Endothelial cell of umbilical vein (primary cell): ENCODE measurements around the gene RIMS4. TPM values are rescaled to one million over a fixed set of nuclear protein-coding genes. Genes with fewer than 3 reads are reported as not detected.
A peak's percentile ranks its signal among the peaks of the same experiment; 100 is the strongest.

Experiments used
- BruUV-seq: library from RNA; stranded (reverse); fragments of 400-500 nt; replicated peaks from 2 replicates; lab custom pipeline; 2021; lab: Mats Ljungman, UMichigan
- CTCF ChIA-PET: fragments of 300-600, 350-600 bp; sonication (Branson Sonifier 250); formaldehyde crosslinking; loops from one replicate; lab custom pipeline; 2021; ENCODE audit warnings: antibody characterized with exemption, inconsistent platforms; lab: Charles Lee
- POLR2A ChIA-PET: fragments of 300-600, 350-600 bp; sonication (Branson Sonifier 250); formaldehyde crosslinking; loops from one replicate; lab custom pipeline; 2021; ENCODE audit warnings: antibody characterized with exemption, inconsistent platforms; lab: Charles Lee
- DNase-seq: peaks from one replicate; pipeline ENCODE4 v3.0.0-alpha.2; 2011; ENCODE audit warnings: low read depth, low spot score
- FAIRE-seq: peaks from 2 replicates; lab custom pipeline; 2011; peaks lifted over from hg19 to GRCh38; lab: Jason Lieb, UNC
- H2AFZ ChIP-seq: 2 replicates; pipeline ENCODE4 v1.6.0; 2012; ENCODE audit warnings: low read depth, low read length, control low read depth, inconsistent platforms
- H3K27ac ChIP-seq: 2 replicates; pipeline ENCODE4 v1.5.1; 2011; ENCODE audit warnings: low read depth, mild to moderate bottlenecking, control low read depth, low read length, moderate library complexity; ENCODE audit not compliant: insufficient read depth
- H3K27me3 ChIP-seq, 2 experiments: 2 replicates each; pipeline versions ENCODE4 v1.6.0 to v1.6.1; 2011; ENCODE audit warnings: low read length in 2 of 2, mixed read lengths in 1 of 2; ENCODE audit not compliant: control insufficient read depth in 2 of 2, insufficient read depth in 2 of 2
- H3K36me3 ChIP-seq, 2 experiments: 2 replicates in 1 of 2; 3 replicates in 1 of 2; pipeline ENCODE4 v1.5.1; 2011; ENCODE audit warnings: low read length in 2 of 2, mild to moderate bottlenecking in 1 of 2, moderate library complexity in 1 of 2; ENCODE audit not compliant: control insufficient read depth in 2 of 2, insufficient read depth in 2 of 2; ENCODE audit errors: extremely low read depth in 1 of 2
- H3K4me1 ChIP-seq: 3 replicates; pipeline ENCODE4 v1.5.1; 2011; ENCODE audit warnings: mild to moderate bottlenecking, low read length; ENCODE audit not compliant: control insufficient read depth, insufficient read depth; ENCODE audit errors: extremely low read depth
- H3K4me2 ChIP-seq: 2 replicates; pipeline ENCODE4 v1.6.1; 2011; ENCODE audit warnings: low read length, control low read depth, mixed read lengths; ENCODE audit not compliant: insufficient read depth
- H3K4me3 ChIP-seq, 3 experiments: fragments of 200-600 bp in 1 of 3; sonication (generic), shearing (Covaris generic) in 1 of 3; replicated peaks in 1 of 3; 2 replicates each; pipeline ENCODE4 v1.5.1; 2011 to 2016; ENCODE audit warnings: control low read depth in 3 of 3, low read length in 3 of 3, mild to moderate bottlenecking in 2 of 3, inconsistent platforms in 1 of 3, low read depth in 1 of 3, moderate library complexity in 1 of 3; ENCODE audit not compliant: insufficient read depth in 1 of 3
- H3K79me2 ChIP-seq: 2 replicates; pipeline ENCODE4 v1.6.0; 2012; ENCODE audit warnings: low read length, inconsistent platforms; ENCODE audit not compliant: control insufficient read depth, insufficient read depth
- H3K9ac ChIP-seq: replicated peaks from 2 replicates; pipeline ENCODE3; 2011; ENCODE audit warnings: low read length, control low read depth; ENCODE audit not compliant: insufficient read depth; ENCODE audit errors: extremely low read depth
- H3K9me1 ChIP-seq: replicated peaks from 3 replicates; pipeline ENCODE4 v1.6.0; 2011; ENCODE audit warnings: mild to moderate bottlenecking, low read length; ENCODE audit not compliant: control insufficient read depth, insufficient read depth; ENCODE audit errors: extremely low read depth
- H3K9me3 ChIP-seq: replicated peaks from 2 replicates; pipeline ENCODE4 v1.5.1; 2012; ENCODE audit warnings: low read length, inconsistent platforms; ENCODE audit not compliant: control insufficient read depth, insufficient read depth
- H4K20me1 ChIP-seq: replicated peaks from 2 replicates; pipeline ENCODE3; 2011; ENCODE audit warnings: mild to moderate bottlenecking, low read length; ENCODE audit not compliant: control insufficient read depth, insufficient read depth; ENCODE audit errors: extremely low read depth
- EZH2 ChIP-seq: IDR thresholded peaks from 2 replicates; pipeline ENCODE4 v1.6.1; 2012; ENCODE audit warnings: borderline replicate concordance, low read depth, mild to moderate bottlenecking, moderate library complexity, low read length, inconsistent platforms; ENCODE audit not compliant: severe bottlenecking
- FOS ChIP-seq: IDR thresholded peaks from 2 replicates; pipeline ENCODE4 v1.6.1; 2011; ENCODE audit warnings: mild to moderate bottlenecking, low read length, moderate library complexity, borderline replicate concordance; ENCODE audit not compliant: insufficient read depth
- GATA2 ChIP-seq: IDR thresholded peaks from 2 replicates; pipeline ENCODE4 v1.7.0; 2011; ENCODE audit warnings: low read depth, mild to moderate bottlenecking, moderate library complexity, mixed read lengths, low read length; ENCODE audit not compliant: insufficient read length, insufficient read depth
- JUN ChIP-seq: IDR thresholded peaks from 2 replicates; pipeline ENCODE4 v1.6.1; 2011; ENCODE audit warnings: borderline replicate concordance, low read depth; ENCODE audit not compliant: insufficient read length, insufficient read depth
- MYC ChIP-seq: IDR thresholded peaks from one replicate; pipeline ENCODE4 v1.6.1; 2011; ENCODE audit warnings: mild to moderate bottlenecking, low read depth, low read length
- POLR2A ChIP-seq: IDR thresholded peaks from 2 replicates; pipeline ENCODE4 v1.6.1; 2012; ENCODE audit warnings: low read depth, mild to moderate bottlenecking, control low read depth, low read length
- POLR2AphosphoS5 ChIP-seq: IDR thresholded peaks from 2 replicates; pipeline ENCODE4 v1.6.1; 2012; ENCODE audit warnings: low read depth, mild to moderate bottlenecking, control low read depth, low read length, moderate library complexity; ENCODE audit not compliant: insufficient read depth
- dilution Hi-C: fragments of 300-500 bp; cut with MboI; formaldehyde crosslinking; loops from one replicate; pipeline ENCODE4 v1.15.0; 2019; ENCODE audit warnings: low sequenced_read_pairs; ENCODE audit not compliant: extremely low pct_ligation_motif_present
- intact Hi-C: fragments of 100-400 bp; cut with micrococcal nuclease; formaldehyde crosslinking; loops from one replicate; pipeline ENCODE4 v1.10.0; 2022
- polyA plus RNA-seq, 4 experiments: library from polyadenylated mRNA; depleted of rRNA in 3 of 4; stranded (reverse) in 3 of 4; unstranded in 1 of 4; fragments of >200 nt; gene quantifications; 2 replicates each; pipeline versions ENCODE4 v1.2.1 to v1.2.3, GENCODE V29; 2011 to 2012; ENCODE audit warnings: missing spikeins in 1 of 4
- total RNA-seq: library from RNA; stranded (reverse); gene quantifications from 2 replicates; pipeline ENCODE4 v1.2.3, GENCODE V29; 2021
- TF ChIP-seq, protein P1 (sequence below), 2 donors: IDR thresholded peaks; 1 replicate in 1 of 2; 2 replicates in 1 of 2; pipeline ENCODE4 v1.5.1; 2011; ENCODE audit warnings: low read length in 2 of 2, mild to moderate bottlenecking in 2 of 2, moderate library complexity in 2 of 2, control low read depth in 1 of 2, inconsistent platforms in 1 of 2, low read depth in 1 of 2; ENCODE audit not compliant: insufficient read depth in 1 of 2; ENCODE audit errors: extremely low read depth in 1 of 2
- TF ChIP-seq, protein P2 (sequence below): IDR thresholded peaks from 2 replicates; pipeline ENCODE4 v1.6.1; 2011; ENCODE audit not compliant: insufficient read depth, insufficient read length

RIMS4 gene
- total and polyA plus RNA-seq, 2 donors (not counting 3 experiments of a cell fraction or from before 2014, with no cell fraction given) = not detected

DNA sequence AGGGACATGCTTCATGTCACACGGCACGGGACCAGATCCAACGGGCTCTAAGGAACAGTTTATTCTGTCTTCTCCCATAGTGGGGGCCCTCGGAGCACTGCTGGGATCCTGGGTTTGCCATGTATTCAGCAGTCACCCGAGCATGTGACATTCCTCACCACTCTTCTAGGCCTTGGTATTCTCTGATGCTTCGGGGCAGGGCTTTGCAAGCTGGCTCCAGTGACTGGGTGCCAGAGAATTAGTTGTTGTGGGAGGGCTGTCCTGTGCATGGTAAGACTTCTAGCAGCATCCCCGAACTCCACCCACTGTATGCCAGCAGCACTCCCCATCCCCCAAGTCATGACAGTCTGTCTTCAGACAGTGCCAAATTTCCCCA lies 89.7 kb downstream of the RIMS4 start:
- no peaks in the 10 kb centered on the region for H3K79me2 ChIP-seq
- H3K4me1 ChIP-seq = peaks cover 16% of the 10 kb centered on the region
- DNase-seq = no peak
- peak; percentile 26 for FAIRE-seq
- no TSS peak for BruUV-seq
- CTCF ChIA-PET = interaction anchor here (0.9 to 2.5 kb wide), 4 partner anchors 9 to 31 kb away, joined by 3 to 11 read pairs (median 6); no protein-coding TSS in a partner anchor
- H3K4me3 ChIP-seq = no peak overlapping the region
- H3K9ac ChIP-seq = no peak overlapping the region
- H4K20me1 ChIP-seq = no peaks in the 10 kb centered on the region
- no peaks in the 10 kb centered on the region for H3K36me3 ChIP-seq
- no peaks in the 10 kb centered on the region for H3K27me3 ChIP-seq
- no peak overlapping the region for H2AFZ ChIP-seq
- dilution Hi-C loops (no loop called here), intact Hi-C loops (no loop called here)
- H3K27ac ChIP-seq = peak overlapping the region; percentile 7
- POLR2A ChIA-PET = interaction anchor here (0.7 kb wide), 1 partner anchor 28 kb away, joined by 7 read pairs; no protein-coding TSS in a partner anchor
- H3K9me1 ChIP-seq = no peaks in the 10 kb centered on the region
- TF ChIP-seq, protein P1, sequence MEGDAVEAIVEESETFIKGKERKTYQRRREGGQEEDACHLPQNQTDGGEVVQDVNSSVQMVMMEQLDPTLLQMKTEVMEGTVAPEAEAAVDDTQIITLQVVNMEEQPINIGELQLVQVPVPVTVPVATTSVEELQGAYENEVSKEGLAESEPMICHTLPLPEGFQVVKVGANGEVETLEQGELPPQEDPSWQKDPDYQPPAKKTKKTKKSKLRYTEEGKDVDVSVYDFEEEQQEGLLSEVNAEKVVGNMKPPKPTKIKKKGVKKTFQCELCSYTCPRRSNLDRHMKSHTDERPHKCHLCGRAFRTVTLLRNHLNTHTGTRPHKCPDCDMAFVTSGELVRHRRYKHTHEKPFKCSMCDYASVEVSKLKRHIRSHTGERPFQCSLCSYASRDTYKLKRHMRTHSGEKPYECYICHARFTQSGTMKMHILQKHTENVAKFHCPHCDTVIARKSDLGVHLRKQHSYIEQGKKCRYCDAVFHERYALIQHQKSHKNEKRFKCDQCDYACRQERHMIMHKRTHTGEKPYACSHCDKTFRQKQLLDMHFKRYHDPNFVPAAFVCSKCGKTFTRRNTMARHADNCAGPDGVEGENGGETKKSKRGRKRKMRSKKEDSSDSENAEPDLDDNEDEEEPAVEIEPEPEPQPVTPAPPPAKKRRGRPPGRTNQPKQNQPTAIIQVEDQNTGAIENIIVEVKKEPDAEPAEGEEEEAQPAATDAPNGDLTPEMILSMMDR (IDR thresholded peaks at IDR 0.05; ENCODE audit: extremely low read depth in 1 of 2, insufficient read depth in 1 of 2, low read depth in 1 of 2, low read length in 2 of 2) = no peak
- TF ChIP-seq POLR2A (no peak), EZH2 (no peak), FOS (no peak), POLR2AphosphoS5 (no peak), GATA2 (no peak), MYC (no peak), JUN (no peak)
- TF ChIP-seq, protein P2, sequence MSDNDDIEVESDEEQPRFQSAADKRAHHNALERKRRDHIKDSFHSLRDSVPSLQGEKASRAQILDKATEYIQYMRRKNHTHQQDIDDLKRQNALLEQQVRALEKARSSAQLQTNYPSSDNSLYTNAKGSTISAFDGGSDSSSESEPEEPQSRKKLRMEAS = no peak
- H3K9me3 ChIP-seq = no peaks in the 10 kb centered on the region
- peak overlapping the region; percentile 12 for H3K4me2 ChIP-seq
